H9 (cell line): ENCODE data around the gene TMCC2. TPM values are rescaled to one million over a fixed set of nuclear protein-coding genes. Genes with fewer than 3 reads are reported as not detected.

Source experiments
- DNase-seq: peaks from one replicate; pipeline ENCODE4 v3.0.0-alpha.2; 2017
- H2AFZ ChIP-seq: one replicate; pipeline ENCODE4 v1.6.1; 2013; ENCODE audit warnings: mild to moderate bottlenecking, low read length, control low read depth, moderate library complexity
- H2AK5ac ChIP-seq: 2 replicates; pipeline ENCODE4 v1.6.1; 2013; ENCODE audit warnings: low read length, control low read depth, mixed read lengths; ENCODE audit not compliant: insufficient read length
- H2BK120ac ChIP-seq: one replicate; pipeline ENCODE4 v1.6.1; 2013; ENCODE audit warnings: low read depth, mild to moderate bottlenecking, low read length, control low read depth, inconsistent platforms; ENCODE audit not compliant: poor library complexity, severe bottlenecking
- H2BK12ac ChIP-seq: 2 replicates; pipeline ENCODE4 v1.6.1; 2013; ENCODE audit warnings: low read length, control low read depth, mixed read lengths, low read depth; ENCODE audit not compliant: insufficient read length
- H2BK15ac ChIP-seq: 2 replicates; pipeline ENCODE4 v1.6.1; 2013; ENCODE audit warnings: low read depth, low read length, control low read depth
- H2BK20ac ChIP-seq: one replicate; pipeline ENCODE4 v1.6.1; 2013; ENCODE audit warnings: low read depth, mild to moderate bottlenecking, low read length, control low read depth, inconsistent platforms; ENCODE audit not compliant: poor library complexity, severe bottlenecking
- H2BK5ac ChIP-seq: 2 replicates; pipeline ENCODE4 v1.6.1; 2013; ENCODE audit warnings: low read length, control low read depth, mixed read lengths; ENCODE audit not compliant: insufficient read length
- H3K14ac ChIP-seq: 2 replicates; pipeline ENCODE4 v1.6.1; 2013; ENCODE audit warnings: low read length, control low read depth; ENCODE audit not compliant: insufficient read depth
- H3K18ac ChIP-seq: 2 replicates; pipeline ENCODE4 v1.6.1; 2013; ENCODE audit warnings: low read depth, mild to moderate bottlenecking, mixed read lengths, low read length, control low read depth; ENCODE audit not compliant: insufficient read length
- H3K23ac ChIP-seq: 2 replicates; pipeline ENCODE4 v1.6.1; 2013; ENCODE audit warnings: low read length, control low read depth, mixed read lengths, low read depth; ENCODE audit not compliant: insufficient read length
- H3K23me2 ChIP-seq: 2 replicates; pipeline ENCODE4 v1.6.1; 2013; ENCODE audit warnings: low read depth, mild to moderate bottlenecking, mixed read lengths, low read length, control low read depth; ENCODE audit not compliant: insufficient read length, poor library complexity, severe bottlenecking
- H3K27ac ChIP-seq: 2 replicates; pipeline ENCODE4 v1.5.1; 2013; ENCODE audit warnings: low read length, control low read depth, mixed read lengths, low read depth; ENCODE audit not compliant: insufficient read length
- H3K27me3 ChIP-seq: 2 replicates; pipeline ENCODE4 v1.6.1; 2013; ENCODE audit warnings: low read length, control low read depth, inconsistent platforms; ENCODE audit not compliant: insufficient read depth
- H3K4ac ChIP-seq: 2 replicates; pipeline ENCODE4 v1.6.1; 2013; ENCODE audit warnings: low read depth, mild to moderate bottlenecking, control low read depth, inconsistent platforms, low read length, moderate library complexity
- H3K4me1 ChIP-seq: 2 replicates; pipeline ENCODE4 v1.6.1; 2013; ENCODE audit warnings: low read length, control low read depth, inconsistent platforms; ENCODE audit not compliant: insufficient read depth
- H3K4me2 ChIP-seq: 2 replicates; pipeline ENCODE4 v1.6.1; 2013; ENCODE audit warnings: low read length, control low read depth, mixed read lengths; ENCODE audit not compliant: insufficient read length, insufficient read depth
- H3K56ac ChIP-seq: 2 replicates; pipeline ENCODE4 v1.6.1; 2013; ENCODE audit warnings: low read depth, mild to moderate bottlenecking, mixed read lengths, low read length, control low read depth; ENCODE audit not compliant: insufficient read length
- H3K79me1 ChIP-seq: 2 replicates; pipeline ENCODE4 v1.6.1; 2013; ENCODE audit warnings: low read depth, mild to moderate bottlenecking, moderate library complexity, low read length, control low read depth, inconsistent platforms; ENCODE audit not compliant: insufficient read depth, poor library complexity, severe bottlenecking
- H3K79me2 ChIP-seq: 2 replicates; pipeline ENCODE4 v1.6.1; 2013; ENCODE audit warnings: low read length, control low read depth, inconsistent platforms; ENCODE audit not compliant: insufficient read depth
- H3K9ac ChIP-seq: 2 replicates; pipeline ENCODE4 v1.6.1; 2013; ENCODE audit warnings: low read length, control low read depth, mixed read lengths; ENCODE audit not compliant: insufficient read length; ENCODE audit errors: extremely low read depth
- H3K9me3 ChIP-seq: one replicate; pipeline ENCODE4 v1.6.1; 2013; ENCODE audit warnings: low read depth, low read length, inconsistent platforms; ENCODE audit not compliant: control insufficient read depth
- H3T11ph ChIP-seq: one replicate; pipeline ENCODE4 v1.6.1; 2013; ENCODE audit warnings: mild to moderate bottlenecking, low read length, control low read depth, inconsistent platforms
- H4K20me1 ChIP-seq: one replicate; pipeline ENCODE4 v1.6.1; 2013; ENCODE audit not compliant: control insufficient read depth, insufficient read length, insufficient read depth
- H4K5ac ChIP-seq: 2 replicates; pipeline ENCODE4 v1.6.1; 2013; ENCODE audit warnings: low read depth, mild to moderate bottlenecking, mixed read lengths, low read length, control low read depth; ENCODE audit not compliant: insufficient read length
- H4K8ac ChIP-seq: replicated peaks from 2 replicates; pipeline ENCODE4 v1.6.1; 2013; ENCODE audit warnings: low read length, control low read depth, mixed read lengths, low read depth; ENCODE audit not compliant: insufficient read length
- H4K91ac ChIP-seq: 2 replicates; pipeline ENCODE4 v1.6.1; 2013; ENCODE audit warnings: low read depth, mild to moderate bottlenecking, moderate library complexity, mixed read lengths, low read length, control low read depth; ENCODE audit not compliant: insufficient read length
- H3K27ac Mint-ChIP-seq, 3 experiments: 2 replicates in 2 of 3; 3 replicates in 1 of 3; pipeline ENCODE4 v1.8.0; 2020 to 2021; ENCODE audit warnings: mixed read lengths in 3 of 3, mild to moderate bottlenecking in 1 of 3, moderate library complexity in 1 of 3
- H3K27me3 Mint-ChIP-seq: 2 replicates; pipeline ENCODE4 v1.8.0; 2021; ENCODE audit warnings: low read depth, mild to moderate bottlenecking, moderate library complexity, mixed read lengths
- H3K36me3 Mint-ChIP-seq, 3 experiments: 2 replicates in 2 of 3; 3 replicates in 1 of 3; pipeline ENCODE4 v1.8.0; 2020 to 2021; ENCODE audit warnings: low read depth in 3 of 3, mixed read lengths in 3 of 3; ENCODE audit not compliant: insufficient read depth in 1 of 3
- H3K4me1 Mint-ChIP-seq, 2 experiments: 2 replicates each; pipeline ENCODE4 v1.8.0; 2020; ENCODE audit warnings: mixed read lengths in 2 of 2
- H3K4me3 Mint-ChIP-seq, 2 experiments: 2 replicates in 1 of 2; 3 replicates in 1 of 2; pipeline ENCODE4 v1.8.0; 2020 to 2021; ENCODE audit warnings: mild to moderate bottlenecking in 2 of 2, mixed read lengths in 2 of 2, moderate library complexity in 1 of 2
- H3K9me3 Mint-ChIP-seq, 2 experiments: 2 replicates in 1 of 2; 3 replicates in 1 of 2; pipeline ENCODE4 v1.8.0; 2020; ENCODE audit warnings: mild to moderate bottlenecking in 2 of 2, mixed read lengths in 2 of 2, moderate library complexity in 1 of 2
- WGBS: extraction: QIAGEN DNeasy Blood & Tissue Kit; methylation state at CpG from one replicate; pipeline ENCODE4 v1.1.7; 2013; ENCODE audit warnings: missing lambda C conversion rate, low lambda C conversion rate, mixed read lengths; ENCODE audit not compliant: insufficient read length; ENCODE audit errors: extremely low coverage; 5-methylcytosine and 5-hydroxymethylcytosine counted together
- total RNA-seq: library from RNA; stranded (reverse); gene quantifications from 2 replicates; pipeline ENCODE4 v1.2.1, GENCODE V29; 2021
- TF ChIP-seq, protein P1 (sequence below): fragments of 200-600 bp; sonication (generic); conservative IDR thresholded peaks from 3 replicates; pipeline ENCODE4 v1.8.0; 2021; ENCODE audit warnings: antibody characterized with exemption, mild to moderate bottlenecking

TMCC2 gene
- total RNA-seq, 1 experiment from 2014 or later: 11.7 TPM

- H3K4me1 Mint-ChIP-seq: peaks cover 29% of the 10 kb centered on the region in 2 experiments
- no peak overlapping the region for H3K4me2 ChIP-seq
These were observed 28.4 kb downstream of the TMCC2 start for GRCh38 chr1:205255941-205256780.

More at GRCh38 chr1:205255941-205256780, 28.4 kb downstream of the TMCC2 start:
- no peak overlapping the region for H3K4ac ChIP-seq
- no peak overlapping the region for H3K56ac ChIP-seq
- H4K91ac ChIP-seq: no peak overlapping the region
- Mint-ChIP-seq H3K27me3 (no peaks in the 10 kb centered on the region), H3K36me3 (no peaks in the 10 kb centered on the region), H3K4me3 (no peak overlapping the region; a peak in 1 of 5 replicates), H3K27ac (peak overlapping the region in 1 of 3 experiments; percentile 60; a peak in 1 of 7 replicates), H3K9me3 (no peaks in the 10 kb centered on the region)
- no peak overlapping the region for H2AFZ ChIP-seq
- H3K9me3 ChIP-seq: no peaks in the 10 kb centered on the region
- WGBS: no CpG with 5 or more reads among the region's 8 CpGs
- no peak overlapping the region for H3K9ac ChIP-seq
- no peak overlapping the region for H3K18ac ChIP-seq
- no peaks in the 10 kb centered on the region for H3K27me3 ChIP-seq
- no peak overlapping the region for H2BK15ac ChIP-seq
- H3T11ph ChIP-seq: no peak overlapping the region
- no peak overlapping the region for H3K27ac ChIP-seq
- H3K23me2 ChIP-seq: no peaks in the 10 kb centered on the region
- H2BK20ac ChIP-seq: no peak overlapping the region
- peak; percentile 90 for DNase-seq
- H3K14ac ChIP-seq: no peak overlapping the region
- H2AK5ac ChIP-seq: no peak overlapping the region
- H2BK5ac ChIP-seq: no peak overlapping the region
- H4K20me1 ChIP-seq: no peaks in the 10 kb centered on the region
- H4K8ac ChIP-seq: no peak overlapping the region
- no peaks in the 10 kb centered on the region for H3K79me1 ChIP-seq
- no peak overlapping the region for H3K23ac ChIP-seq
- TF ChIP-seq, protein P1, sequence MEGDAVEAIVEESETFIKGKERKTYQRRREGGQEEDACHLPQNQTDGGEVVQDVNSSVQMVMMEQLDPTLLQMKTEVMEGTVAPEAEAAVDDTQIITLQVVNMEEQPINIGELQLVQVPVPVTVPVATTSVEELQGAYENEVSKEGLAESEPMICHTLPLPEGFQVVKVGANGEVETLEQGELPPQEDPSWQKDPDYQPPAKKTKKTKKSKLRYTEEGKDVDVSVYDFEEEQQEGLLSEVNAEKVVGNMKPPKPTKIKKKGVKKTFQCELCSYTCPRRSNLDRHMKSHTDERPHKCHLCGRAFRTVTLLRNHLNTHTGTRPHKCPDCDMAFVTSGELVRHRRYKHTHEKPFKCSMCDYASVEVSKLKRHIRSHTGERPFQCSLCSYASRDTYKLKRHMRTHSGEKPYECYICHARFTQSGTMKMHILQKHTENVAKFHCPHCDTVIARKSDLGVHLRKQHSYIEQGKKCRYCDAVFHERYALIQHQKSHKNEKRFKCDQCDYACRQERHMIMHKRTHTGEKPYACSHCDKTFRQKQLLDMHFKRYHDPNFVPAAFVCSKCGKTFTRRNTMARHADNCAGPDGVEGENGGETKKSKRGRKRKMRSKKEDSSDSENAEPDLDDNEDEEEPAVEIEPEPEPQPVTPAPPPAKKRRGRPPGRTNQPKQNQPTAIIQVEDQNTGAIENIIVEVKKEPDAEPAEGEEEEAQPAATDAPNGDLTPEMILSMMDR: peak; percentile 96
- H3K79me2 ChIP-seq: no peaks in the 10 kb centered on the region
- H2BK12ac ChIP-seq: no peak overlapping the region
- H4K5ac ChIP-seq: no peak overlapping the region
- peaks cover 3% of the 10 kb centered on the region; the same call in 1 of the 2 replicates for H3K4me1 ChIP-seq
- no peak overlapping the region for H2BK120ac ChIP-seq
